Mesenchymal stem cell (in vitro differentiated cells and primary cell): Measurements from ENCODE around the gene WDR44. TPM values are rescaled to one million over a fixed set of nuclear protein-coding genes. Genes with fewer than 3 reads are reported as not detected.

Experiments used
- small RNA-seq: library from polyadenylated mRNA; stranded (forward); fragments of <200 nt; extraction: miRNeasy Mini kit (QIAGEN cat#:217004); gene quantifications from one replicate; pipeline ENCODE3, GENCODE V24; 2013; ENCODE audit warnings: low read depth

The WDR44 gene

Small RNA genes lying within 50 kb of the gene (small RNA-seq; reads per million reads assigned to genes)
- not detected for gene MIR1277
